Lower leg skin (tissue), 4 donors: Measurements from ENCODE around the gene FNDC5. TPM values are rescaled to one million over a fixed set of nuclear protein-coding genes. Genes with fewer than 3 reads are reported as not detected.

Experiments used
- DNase-seq, 2 donors: peaks; one replicate each; pipeline ENCODE4 v3.0.0-alpha.2; 2019; ENCODE audit warnings: low spot score in 2 of 2
- H3K4me3 ChIP-seq: fragments of 200-600 bp; sonication (generic); 2 replicates; pipeline ENCODE4 v1.5.1; 2017; ENCODE audit warnings: mild to moderate bottlenecking, low read depth; ENCODE audit not compliant: poor library complexity, severe bottlenecking
- CTCF ChIP-seq, 3 donors: fragments of 450-650 bp; IDR thresholded peaks; one replicate each; pipeline ENCODE4 v1.5.1; 2016; ENCODE audit warnings: antibody characterized with exemption in 3 of 3, mild to moderate bottlenecking in 3 of 3, moderate library complexity in 2 of 3
- POLR2A ChIP-seq, 2 donors: fragments of 450-650 bp; IDR thresholded peaks; one replicate each; pipeline ENCODE4 v1.6.1; 2016 to 2017; ENCODE audit warnings: antibody characterized with exemption in 2 of 2, mild to moderate bottlenecking in 1 of 2, moderate library complexity in 1 of 2
- WGBS, 2 donors: methylation state at CpG; one replicate each; pipeline ENCODE4 v1.1.5; 2018; 5-methylcytosine and 5-hydroxymethylcytosine counted together
- intact Hi-C: fragments of 100-400 bp; cut with DNase I; formaldehyde crosslinking; loops from one replicate; pipeline ENCODE4 v1.15.0; 2023; ENCODE audit warnings: low total_unique reads
- total RNA-seq, 4 donors: library from RNA; depleted of rRNA; stranded (reverse); fragments of >200 nt; gene quantifications; one replicate each; pipeline ENCODE4 v1.1.0, GENCODE V29; 2016

Gene FNDC5
- total RNA-seq, 4 donors from 2014 or later = 0.27 to 0.58 TPM; not detected in 2

- intact Hi-C loops = loop anchor here (10.0 kb wide), 1 partner anchor 157 kb away; the partner anchor contains the start of gene SYNC
- TF ChIP-seq CTCF (IDR thresholded peaks at IDR 0.05) = no peak
- TF ChIP-seq POLR2A (IDR thresholded peaks at IDR 0.05) = no peak
- DNase-seq = peak in 1 of 2 donors; percentile 65
- H3K4me3 ChIP-seq = no peak overlapping the region
- WGBS, 2 donors = 69 to 76% methylated on average over 3 of the region's 3 CpGs
Measured at GRCh38 chr1:32861904-32862695, 8.6 kb downstream of the FNDC5 start.

- intact Hi-C loops = loop anchor here (10.0 kb wide), 1 partner anchor 156 kb away; the partner anchor contains the start of gene SYNC
Measured at GRCh38 chr1:32860566-32860965, 10.1 kb downstream of the FNDC5 start.

GRCh38 chr1:32859915-32860314 is 10.8 kb downstream of the FNDC5 start:
- WGBS, 2 donors = 93 to 96% methylated on average over 2 of the region's 2 CpGs
- TF ChIP-seq CTCF (IDR thresholded peaks at IDR 0.05) = no peak
- intact Hi-C loops = loop anchor here (10.0 kb wide), 1 partner anchor 155 kb away; the partner anchor contains the start of gene SYNC

More at GRCh38 chr1:32860566-32860965, 10.1 kb downstream of the FNDC5 start:
- H3K4me3 ChIP-seq = no peak overlapping the region
- TF ChIP-seq POLR2A (IDR thresholded peaks at IDR 0.05) (no peak), CTCF (IDR thresholded peaks at IDR 0.05) (no peak)
- no peak for DNase-seq

DNA sequence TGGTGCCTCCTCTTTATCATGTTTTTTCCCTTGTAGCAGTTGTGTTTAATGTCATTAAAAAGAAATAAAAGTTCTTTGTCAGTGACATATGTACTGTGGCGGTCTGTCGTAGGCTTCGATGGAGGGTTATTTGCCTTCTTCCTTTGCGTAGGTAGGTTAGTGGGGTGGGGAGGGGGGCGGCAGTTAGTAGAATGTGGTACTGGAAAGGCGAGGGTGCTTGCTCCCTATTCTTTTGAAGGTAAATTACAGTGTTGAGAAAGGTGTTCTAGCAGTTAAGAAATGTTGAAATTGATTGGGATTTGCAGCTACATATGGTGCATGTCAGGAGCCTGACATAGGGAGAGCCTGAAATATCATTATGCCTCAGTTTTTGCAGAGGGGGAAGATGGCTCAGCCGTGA is 11.9 kb downstream of the FNDC5 start:
- no peak overlapping the region for H3K4me3 ChIP-seq
- DNase-seq = peak in 1 of 2 donors; percentile 2
- no peak for TF ChIP-seq POLR2A (IDR thresholded peaks at IDR 0.05)
- TF ChIP-seq CTCF (IDR thresholded peaks at IDR 0.05) = no peak
- WGBS, 2 donors = 90 to 96% methylated on average over 7 of the region's 7 CpGs
- intact Hi-C loops = no loop called here

More at GRCh38 chr1:32859915-32860314, 10.8 kb downstream of the FNDC5 start:
- DNase-seq = peak in 1 of 2 donors; percentile 39
- H3K4me3 ChIP-seq = no peak overlapping the region

- intact Hi-C loops = no loop called here
- 96 to 100% methylated on average over 2 of the region's 2 CpGs for WGBS, 2 donors
Measured at GRCh38 chr1:32858136-32858535, 12.6 kb downstream of the FNDC5 start.

More at GRCh38 chr1:32858136-32858535, 12.6 kb downstream of the FNDC5 start:
- no peak for DNase-seq
- no peak overlapping the region for H3K4me3 ChIP-seq
- TF ChIP-seq POLR2A (IDR thresholded peaks at IDR 0.05) = no peak
- no peak for TF ChIP-seq CTCF (IDR thresholded peaks at IDR 0.05)
